ENCODE measurements around the gene ADAM8.
"Not testable (repeated sequence)": the region's sequence is repeated elsewhere in the genome, so short reads cannot be mapped to it uniquely, and the experiment has no call there.

Gene ADAM8

DNA sequence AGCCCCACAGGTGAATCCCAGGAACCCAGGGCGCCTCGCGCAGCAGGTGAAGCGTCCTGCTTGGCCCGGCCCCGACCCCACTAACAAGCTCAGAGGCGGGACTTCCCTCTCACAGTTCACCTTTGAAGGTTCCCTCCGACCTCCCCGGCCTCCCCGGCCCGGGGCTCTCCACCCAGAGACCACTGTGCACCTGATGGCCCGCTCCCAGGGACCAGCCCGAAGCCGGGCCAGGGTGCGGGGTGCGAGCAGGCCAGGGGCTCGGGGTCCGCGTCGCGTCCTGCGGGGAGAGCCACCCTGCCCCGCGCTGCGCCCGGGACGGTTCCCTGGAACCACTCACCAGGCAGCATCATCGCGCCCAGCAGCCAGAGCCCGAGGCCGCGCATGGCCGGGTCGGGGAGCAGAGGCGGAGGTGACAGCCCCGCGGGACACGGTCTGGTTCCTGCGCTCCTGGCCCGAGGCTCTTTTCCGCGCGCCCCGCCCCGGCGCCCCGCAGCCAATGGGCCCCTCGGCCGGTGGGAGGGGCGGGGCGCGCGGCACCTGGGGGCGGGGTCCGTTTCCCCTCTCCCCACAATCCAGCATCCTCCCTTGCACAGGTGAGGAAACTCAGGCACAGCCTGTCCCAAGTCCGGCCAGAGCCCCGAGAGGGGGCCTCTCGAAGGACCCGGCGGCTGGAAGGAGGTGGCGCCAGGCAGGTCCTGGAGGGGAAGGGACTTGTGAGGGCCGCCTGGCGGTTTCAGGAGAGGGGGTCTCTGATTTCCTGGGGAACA lies at the start of gene ADAM8:
Gene ADAM8 (minus strand): TSS at position 434 of the 767 bp plus-strand sequence. CDS start 51 bp downstream, at position 383.
- DNase-seq: peak; percentile 72

DNA sequence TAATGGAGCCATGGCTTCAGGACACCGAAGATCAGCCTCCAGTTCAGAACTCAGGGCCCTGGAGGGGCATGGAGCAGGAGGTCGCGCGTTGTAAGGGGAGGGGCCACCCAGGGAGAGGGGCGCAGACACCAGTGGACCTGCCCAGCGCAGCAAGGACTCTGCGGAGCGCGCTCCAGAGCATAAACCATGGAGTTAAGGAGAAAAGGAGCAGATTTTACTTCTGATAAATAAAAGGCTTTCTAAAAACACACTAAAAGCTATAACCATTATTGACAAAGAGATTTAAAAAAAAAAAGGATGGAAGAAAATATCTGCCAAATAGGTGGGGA lies 49.5 kb upstream of the ADAM8 start:
- no peak for DNase-seq

DNA sequence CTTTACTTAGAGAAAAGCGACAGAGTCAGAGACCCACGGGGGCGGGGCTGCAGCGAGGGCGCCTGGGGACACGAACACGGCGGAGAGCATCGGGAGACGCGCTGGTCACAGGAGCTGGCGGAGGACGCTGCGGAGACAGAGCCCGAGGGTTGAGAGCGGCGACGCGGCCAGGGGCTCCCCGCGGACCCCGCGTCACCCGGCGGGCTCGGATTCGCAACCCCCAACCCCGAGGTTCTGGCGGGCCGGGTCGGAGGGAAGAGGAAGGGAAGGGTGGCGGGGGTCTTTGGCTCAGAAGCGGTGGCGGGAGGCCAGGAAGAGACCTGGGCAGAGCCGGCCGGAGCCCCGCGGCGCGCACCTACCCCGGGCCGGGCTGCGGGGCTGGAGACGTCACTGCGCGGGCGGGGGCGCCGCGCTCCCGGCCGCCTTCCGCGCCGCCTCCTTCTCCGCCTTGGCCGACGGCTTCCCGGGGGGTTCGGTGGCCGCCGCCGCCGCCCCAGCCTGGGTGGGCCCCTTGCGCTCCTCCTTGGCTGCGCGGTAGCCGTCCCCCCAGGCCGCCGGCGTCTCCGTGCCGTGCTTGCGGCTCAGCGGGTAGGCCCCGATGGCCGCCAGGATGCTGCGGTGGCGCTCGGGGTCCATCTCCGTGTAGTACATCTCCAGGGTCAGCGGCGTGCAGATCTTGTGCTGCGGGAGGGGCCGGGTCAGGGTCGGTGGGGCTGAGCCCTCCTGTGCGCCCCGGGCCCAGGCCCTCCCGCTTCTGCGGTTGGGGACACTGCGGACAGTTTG lies 49.0 kb upstream of the ADAM8 start:
- DNase-seq: peak; percentile 27

DNA sequence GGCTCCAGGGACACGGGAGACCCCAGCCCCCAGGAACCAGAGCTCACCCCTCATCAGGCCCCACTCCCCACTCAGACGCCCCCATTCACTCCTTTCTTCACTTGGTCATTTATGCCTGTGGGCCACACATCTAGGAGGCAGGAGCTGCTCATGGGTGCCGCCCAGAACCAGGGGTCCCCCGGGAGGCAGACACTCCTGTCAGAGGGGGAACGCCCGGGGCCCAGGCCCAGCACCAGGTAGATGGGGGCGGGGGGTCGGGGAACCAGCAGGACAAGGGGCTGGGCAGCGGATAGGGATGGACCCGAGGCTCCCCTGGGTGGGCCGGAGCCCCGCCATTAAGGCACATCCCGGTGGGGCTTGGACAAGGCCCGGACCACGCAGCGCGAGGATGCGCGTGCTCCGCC lies 48.2 kb upstream of the ADAM8 start:
- no peak for DNase-seq

DNA sequence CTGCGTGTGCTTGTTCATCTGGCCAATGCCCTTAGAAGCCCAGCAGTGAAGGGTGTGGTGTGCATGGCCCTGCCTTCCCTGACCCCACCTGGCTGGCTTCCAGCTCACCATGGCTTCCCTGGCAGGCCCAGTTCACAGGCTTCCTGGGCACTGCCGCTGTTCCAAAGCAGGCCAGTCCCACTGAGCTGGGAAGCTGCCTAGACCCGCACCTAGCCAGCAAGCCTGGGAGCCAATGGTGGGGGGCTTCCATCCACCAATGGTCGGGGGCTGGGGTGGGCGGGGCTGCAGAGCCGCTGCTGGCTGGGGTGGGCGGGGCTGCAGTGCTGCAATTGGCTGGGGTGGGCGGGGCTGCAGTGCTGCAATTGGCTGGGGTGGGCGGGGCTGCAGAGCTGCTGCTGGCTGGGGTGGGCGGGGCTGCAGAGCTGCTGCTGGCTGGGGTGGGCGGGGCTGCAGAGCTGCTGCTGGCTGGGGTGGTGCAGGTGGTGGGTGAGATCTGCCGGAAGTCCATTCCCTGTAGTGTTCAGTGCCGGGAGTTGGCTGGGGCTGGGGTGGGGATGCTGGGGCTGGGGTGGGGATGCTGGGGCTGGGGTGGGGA lies 47.6 kb upstream of the ADAM8 start:
- peak; percentile 62 for DNase-seq

DNA sequence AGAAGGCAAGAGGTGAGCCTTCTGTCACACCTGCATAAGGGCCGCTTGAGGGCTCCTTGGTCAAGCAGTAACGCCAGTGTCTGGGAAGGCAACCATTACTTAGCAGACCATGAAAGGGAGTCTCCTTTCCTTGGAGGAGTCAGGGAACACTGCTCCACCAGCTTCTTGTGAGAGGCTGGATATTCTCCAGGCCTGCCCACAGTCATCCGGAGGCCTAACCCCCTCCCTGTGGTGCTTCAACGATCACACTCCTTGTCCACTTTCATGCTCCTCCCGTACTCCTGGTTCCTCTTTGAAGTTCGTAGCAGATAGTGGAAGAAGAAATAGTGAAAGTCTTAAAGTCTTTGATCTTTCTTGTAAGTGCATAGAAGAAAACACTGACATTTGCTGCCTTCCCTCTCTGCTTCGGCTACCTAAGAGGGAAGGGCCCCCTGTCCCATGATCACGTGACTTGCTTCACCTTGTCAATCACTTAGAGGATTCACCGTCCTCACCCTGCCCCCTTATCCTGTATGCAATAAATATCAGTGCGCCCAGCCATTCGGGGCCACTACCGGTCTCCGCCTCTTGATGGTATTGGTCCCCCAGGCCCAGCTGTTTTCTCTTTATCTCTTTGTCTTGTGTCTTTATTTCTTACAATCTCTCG lies 45.5 kb upstream of the ADAM8 start:
- not testable (repeated sequence) for DNase-seq

DNA sequence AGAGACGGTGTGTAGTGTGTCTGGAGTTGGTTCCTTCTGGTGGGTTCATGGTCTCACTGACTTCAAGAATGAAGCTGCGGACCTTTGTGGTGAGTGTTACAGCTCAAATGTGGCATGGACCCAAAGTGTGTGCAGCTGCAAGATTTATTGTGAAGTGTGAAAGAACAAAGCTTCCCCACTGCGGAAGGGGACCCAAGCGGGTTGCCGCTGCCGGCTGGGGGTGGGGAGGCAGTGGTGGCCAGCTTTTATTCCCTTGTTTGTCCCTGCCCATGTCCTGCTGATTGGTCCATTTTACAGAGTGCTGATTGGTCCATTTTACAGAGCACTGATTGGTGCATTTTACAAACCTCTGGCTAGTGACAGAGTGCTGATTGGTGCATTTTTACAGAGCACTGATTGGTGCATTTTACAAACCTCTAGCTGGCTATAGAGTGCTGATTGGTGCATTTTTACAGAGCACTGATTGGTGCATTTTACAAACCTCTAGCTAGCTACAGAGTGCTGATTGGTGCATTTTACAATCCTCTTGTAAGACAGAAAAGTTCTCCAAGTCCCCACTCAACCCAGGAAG lies 44.3 kb upstream of the ADAM8 start:
- DNase-seq: not testable (repeated sequence)

DNA sequence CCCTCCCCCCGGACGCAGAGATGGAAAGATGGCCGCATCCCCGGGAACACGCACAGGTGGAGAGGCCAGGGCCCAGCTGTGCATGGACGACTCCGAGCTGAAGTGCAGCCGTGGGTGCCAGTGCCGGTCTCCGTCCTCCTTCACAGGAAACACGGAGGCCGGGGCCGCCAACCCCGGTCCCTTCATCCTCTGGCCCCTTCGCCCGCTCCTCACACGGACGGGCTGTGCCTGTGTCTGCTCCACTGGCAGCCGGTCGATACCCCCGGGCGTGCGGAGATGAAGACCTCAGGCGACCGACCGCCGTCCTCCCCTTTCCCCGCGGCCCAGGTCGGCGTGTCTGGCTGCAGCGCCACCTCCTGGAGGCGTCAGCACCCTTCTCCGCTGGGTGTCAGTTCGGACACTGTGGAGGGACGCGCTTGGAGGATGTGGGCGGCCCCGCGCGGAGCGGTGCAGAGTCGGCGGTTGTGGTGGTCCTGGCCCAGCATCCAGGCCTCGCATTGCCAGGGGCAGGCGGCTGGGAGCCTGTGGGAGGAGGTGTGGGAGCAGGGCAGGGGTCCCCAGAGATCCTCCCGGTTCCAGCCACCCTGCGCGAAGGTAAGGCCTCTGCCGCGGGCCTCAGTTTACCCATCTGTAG lies 41.9 kb upstream of the ADAM8 start:
- DNase-seq: peak; percentile 69

DNA sequence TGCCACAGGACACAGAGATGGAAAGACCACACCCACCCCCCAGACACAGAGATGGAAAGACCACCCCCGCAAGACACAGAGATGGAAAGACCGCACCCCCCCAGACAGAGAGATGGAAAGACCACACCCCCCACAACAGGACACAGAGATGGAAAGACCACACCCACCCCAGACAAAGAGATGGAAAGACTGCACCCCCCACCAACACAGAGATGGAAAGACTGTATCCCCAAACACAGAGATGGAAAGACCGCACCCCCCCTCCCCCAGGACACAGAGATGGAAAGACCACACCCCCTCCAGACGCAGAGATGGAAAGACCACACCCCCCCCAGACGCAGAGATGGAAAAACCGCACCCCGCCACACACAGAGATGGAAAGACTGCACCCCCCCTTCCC lies 40.1 kb upstream of the ADAM8 start:
- DNase-seq: no peak

DNA sequence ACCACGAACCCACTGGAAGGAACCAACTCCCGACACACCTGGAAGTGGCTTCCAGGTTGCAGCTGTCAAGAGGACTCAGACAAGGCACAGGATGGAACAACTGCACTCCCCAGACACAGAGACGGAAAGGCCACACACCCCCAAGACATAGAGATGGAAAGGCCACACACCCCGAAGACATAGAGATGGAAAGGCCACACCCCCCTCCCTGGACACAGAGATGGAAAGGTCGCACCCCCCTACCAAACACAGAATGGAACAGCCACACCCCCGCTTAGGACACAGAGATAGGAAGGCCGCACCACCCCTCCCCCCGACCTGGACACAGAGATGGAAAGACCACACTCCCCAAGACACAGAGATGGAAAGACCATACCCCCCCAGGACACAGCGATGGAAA lies 39.6 kb upstream of the ADAM8 start:
- DNase-seq: no peak

DNA sequence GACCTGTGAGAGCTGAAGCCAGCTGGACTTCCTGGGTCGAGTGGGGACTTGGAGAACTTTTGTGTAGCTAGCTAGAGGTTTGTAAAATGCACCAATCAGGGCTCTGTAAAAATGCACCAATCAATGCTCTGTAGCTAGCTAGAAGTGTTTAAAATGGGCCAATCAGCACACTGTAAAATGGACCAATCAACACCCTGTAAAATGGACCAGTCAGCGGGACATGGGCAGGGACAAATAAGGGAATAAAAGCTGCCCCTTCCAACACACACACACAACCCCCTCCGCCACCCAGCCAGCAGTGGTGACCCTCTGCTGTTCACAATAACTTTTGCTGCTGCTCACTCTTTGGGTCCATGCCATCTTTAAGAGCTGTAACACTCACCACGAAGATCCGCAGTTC lies 39.2 kb upstream of the ADAM8 start:
- no peak for DNase-seq

DNA sequence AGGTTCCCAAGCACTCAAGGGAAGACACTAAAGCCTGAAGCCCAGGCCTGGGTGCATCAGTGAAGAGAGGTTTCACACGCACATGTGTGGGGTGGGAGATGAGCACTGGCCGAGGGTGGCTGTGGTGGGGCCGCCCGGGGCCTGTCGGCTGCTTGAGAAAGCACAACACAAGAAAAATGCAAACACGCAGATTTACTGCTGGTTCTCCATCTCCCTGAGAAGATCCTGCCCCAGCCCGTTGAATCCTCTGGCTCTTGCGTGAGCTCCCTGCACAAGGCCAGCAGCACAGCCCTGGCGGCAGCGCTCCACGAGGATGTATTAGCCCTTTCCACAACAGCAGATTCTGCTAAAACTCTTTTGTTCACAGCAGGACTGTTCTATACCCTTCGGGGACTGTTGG lies 38.2 kb upstream of the ADAM8 start:
- no peak for DNase-seq

DNA sequence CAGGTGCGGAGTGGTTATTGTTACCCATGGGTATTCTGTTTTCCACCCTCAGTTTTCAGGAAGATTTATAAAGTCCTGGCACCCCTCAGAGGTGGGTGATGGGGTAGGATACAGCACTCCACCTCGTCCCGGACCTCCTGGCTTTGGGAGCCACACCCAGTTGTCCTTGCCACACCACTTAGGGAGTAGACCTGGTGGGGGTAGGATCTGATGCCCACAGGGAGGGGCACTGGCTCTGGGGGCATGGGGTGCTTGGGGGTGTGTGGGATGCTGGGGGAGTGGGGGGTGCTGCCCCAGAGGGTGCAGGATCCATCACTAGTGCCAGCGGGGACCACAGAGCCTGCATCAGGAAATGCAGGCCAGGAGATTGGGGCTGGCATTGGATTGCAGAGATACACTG lies 36.5 kb upstream of the ADAM8 start:
- DNase-seq: no peak

DNA sequence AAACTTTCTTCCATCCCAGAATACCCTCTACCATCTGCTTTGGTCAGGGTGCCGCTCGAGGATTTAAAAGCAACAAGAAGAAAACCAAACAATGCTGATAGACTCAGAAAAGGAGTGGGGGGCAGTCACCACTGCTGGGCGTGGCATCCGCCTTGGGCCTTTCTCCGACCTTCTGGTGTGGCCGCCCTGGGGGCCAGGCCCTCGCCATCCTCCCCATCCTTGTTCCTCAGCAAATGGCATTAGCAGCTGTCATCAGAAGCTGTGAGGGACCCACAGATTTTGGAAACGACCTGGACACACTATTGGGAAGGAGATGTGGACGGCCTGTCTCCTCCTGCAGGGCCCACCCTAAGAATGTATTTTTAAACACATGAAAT lies 36.1 kb upstream of the ADAM8 start:
- no peak for DNase-seq

DNA sequence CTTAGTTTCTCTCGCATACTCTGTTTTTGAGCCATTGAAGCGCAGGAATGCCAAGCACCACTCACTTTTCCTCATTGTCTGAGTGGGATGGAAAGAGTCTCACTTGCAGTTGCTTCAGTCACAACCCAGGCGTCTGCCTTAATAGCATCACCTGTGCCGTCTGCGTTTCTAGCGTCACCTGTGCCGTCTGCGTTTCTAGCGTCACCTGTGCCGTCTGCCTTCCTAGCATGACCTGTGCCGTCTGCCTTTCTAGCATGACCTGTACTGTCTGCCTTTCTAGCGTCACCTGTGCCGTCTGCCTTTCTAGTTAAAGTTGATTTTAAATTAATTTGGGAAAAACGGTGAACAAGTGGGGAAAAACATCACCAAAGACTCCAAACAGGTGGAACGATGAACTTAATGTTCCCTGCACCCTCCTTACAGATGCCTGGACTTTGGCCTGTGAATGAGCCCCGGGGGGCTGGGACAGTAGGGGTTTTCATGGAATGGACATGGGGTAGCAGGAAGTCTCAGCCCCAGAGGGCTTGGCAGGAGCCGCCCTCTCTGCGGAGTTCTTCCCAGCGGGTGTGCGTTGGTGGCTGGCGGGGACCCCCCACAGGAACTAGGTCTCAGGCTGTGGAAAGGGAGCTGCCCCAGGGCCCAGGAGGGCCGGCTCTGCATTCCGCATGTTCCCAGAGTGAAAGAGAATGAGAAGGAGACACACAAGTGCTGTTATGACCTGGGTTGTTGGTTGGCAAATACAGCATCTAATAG lies 35.5 kb upstream of the ADAM8 start:
- no peak for DNase-seq

DNA sequence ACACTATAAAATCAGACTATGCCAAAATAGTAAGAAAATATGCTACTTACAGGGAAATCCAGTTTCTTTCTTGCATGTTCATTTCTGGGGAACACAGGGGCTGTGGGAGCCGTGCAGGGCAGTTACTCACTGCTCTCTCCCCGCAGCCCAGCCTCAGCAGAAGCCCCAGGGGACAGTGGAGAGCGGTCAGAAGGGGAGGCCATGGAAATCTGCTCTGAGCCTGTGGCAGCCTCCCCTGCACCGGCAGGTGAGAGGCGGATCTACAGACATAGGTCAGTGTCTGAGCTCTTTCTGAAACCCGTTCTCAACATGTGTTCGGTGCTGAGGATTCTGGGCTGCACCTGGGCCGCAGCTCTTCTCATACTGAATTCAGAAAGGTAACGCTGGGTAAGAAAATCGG lies 34.9 kb upstream of the ADAM8 start:
- DNase-seq: no peak

DNA sequence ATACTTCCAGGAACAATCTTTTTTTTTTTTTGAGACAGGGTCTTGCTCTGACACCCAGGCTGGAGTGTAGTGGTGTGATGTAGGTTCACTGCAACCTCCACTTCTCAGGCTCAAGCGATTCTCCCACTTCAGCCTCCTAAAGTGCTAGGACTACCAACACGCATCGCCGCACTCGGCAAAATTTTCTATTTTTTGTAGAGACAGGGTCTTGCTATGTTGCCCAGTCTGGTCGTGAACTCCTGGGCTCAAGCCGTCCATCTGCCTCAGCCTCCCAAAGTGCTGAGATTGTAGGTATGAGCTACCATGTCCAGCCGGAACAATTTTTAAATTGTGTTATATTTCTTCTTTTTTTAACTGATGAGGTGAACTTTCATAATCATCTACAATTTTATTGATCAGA lies 34.1 kb upstream of the ADAM8 start:
- DNase-seq: no peak

DNA sequence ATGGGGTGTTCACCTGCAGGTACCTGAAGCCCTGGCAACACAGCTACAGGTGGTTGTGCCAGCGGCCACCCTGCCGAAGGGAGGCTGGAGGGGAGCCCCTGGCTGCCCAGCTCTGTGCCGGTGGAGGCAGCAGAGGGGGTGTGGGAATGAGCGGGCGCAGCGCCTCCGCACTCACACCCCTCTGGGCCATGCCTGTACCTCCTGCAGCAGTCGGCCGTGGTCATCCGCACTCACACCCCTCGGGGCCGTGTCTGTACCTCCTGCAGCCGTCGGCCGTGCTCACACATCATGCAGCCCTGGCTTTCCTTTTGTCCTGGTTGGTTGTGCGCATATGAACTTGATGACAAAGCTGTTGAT lies 33.7 kb upstream of the ADAM8 start:
- no peak for DNase-seq

DNA sequence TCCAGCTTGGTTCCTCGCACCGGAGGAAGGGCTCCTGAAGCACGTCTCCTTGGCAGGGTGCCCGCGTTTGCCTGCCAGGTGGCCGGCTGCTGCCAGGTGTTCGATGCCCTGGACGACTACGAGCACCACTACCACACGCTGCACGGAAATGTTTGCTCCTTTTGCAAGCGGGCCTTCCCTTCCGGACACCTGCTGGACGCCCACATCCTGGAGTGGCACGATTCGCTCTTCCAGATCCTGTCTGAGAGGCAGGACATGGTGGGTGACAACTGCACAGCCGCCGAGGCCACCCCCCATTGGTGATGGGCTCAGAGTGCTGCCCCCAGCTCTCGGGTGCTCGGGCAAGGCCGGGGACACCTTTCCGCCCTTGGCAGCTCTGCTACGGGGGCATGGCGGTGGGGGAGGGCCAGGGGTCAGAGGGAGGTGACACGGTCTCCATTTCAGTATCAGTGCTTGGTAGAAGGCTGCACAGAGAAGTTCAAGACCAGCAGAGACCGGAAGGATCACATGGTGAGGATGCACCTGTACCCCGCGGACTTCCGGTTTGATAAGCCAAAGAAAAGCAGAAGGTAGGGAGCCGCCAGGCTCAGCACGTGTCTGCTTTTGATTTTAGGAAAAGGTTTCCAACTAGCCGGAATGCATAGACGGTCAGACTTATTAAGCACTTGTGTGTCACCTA lies 33.2 kb upstream of the ADAM8 start:
- DNase-seq: no peak

DNA sequence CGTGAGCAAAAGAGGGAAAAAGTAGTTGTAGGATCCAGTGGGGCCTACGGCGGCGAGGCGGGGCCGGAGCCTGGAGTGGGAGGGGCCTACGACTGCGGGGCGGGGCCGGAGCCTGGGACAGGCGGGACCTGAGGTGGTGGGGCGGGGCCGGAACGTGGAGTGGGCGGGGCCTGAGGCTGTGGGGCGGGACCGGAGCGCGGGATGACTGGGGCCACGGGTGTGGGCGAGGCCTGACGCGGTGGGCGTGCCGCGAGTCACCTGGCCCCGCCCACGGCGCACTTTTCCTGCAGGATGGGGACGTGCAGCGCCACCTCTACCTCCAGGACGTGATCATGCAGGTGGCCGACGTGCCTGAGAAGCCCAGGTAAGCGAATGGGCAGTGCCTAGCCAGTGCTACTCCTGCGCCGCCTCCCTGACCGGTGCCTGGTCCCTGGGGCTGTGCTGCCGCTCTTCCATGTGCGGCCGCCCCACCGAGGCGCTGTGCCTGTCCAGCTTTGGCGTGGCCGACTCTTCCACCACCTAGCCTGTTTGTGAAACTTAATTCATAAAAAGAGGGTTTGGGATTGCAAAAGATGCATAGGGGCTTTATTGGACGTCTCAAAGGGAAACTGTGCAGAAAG lies 32.5 kb upstream of the ADAM8 start:
- peak; percentile 92 for DNase-seq

All from stimulated activated CD4-positive, alpha-beta T cell treated with anti-CD3 and anti-CD28 coated beads, Interleukin-4, amount 100 ng/mL, for 1 hour (primary cell).